HEK293 (cell line): ENCODE measurements around the gene TNFRSF18.

Source experiments
- CTCF ChIA-PET: fragments of 350-600 bp; formaldehyde crosslinking; extraction: SDS; loops from one replicate; lab custom pipeline; 2021; ENCODE audit warnings: antibody characterized with exemption; lab: Yijun Ruan, JAX
- POLR2A ChIA-PET: fragments of 300-600 bp; formaldehyde crosslinking; extraction: SDS; loops from one replicate; lab custom pipeline; 2020; ENCODE audit warnings: antibody characterized with exemption, inconsistent platforms; lab: Yijun Ruan, JAX
- H3K27ac ChIP-seq: fragments of 200-500 bp; sonication (Bioruptor generic); 2 replicates; pipeline ENCODE4 v1.5.1; 2014; ENCODE audit warnings: low read depth, low read length, control low read depth, inconsistent platforms; ENCODE audit errors: extremely low read depth
- H3K36me3 ChIP-seq, 2 experiments: fragments of 200-500 bp in 1 of 2; sonication (Bioruptor generic) in 1 of 2; 1 replicate in 1 of 2; 2 replicates in 1 of 2; pipeline ENCODE4 v1.5.1; 2014 to 2017; ENCODE audit warnings: inconsistent platforms in 2 of 2, low read length in 2 of 2; ENCODE audit not compliant: control insufficient read depth in 2 of 2, insufficient read depth in 1 of 2
- H3K4me1 ChIP-seq: fragments of 200-500 bp; sonication (Bioruptor generic); 2 replicates; pipeline ENCODE4 v1.5.1; 2014; ENCODE audit warnings: mild to moderate bottlenecking, low read length, inconsistent platforms; ENCODE audit not compliant: control insufficient read depth, insufficient read depth
- H3K4me3 ChIP-seq: 2 replicates; pipeline ENCODE4 v1.5.1; 2011; ENCODE audit warnings: low read depth, mild to moderate bottlenecking, control low read depth, low read length, moderate library complexity
- H3K9me3 ChIP-seq: fragments of 200-500 bp; sonication (Bioruptor generic); 2 replicates; pipeline ENCODE4 v1.5.1; 2014; ENCODE audit warnings: low read depth, low read length, inconsistent platforms; ENCODE audit not compliant: control insufficient read depth, insufficient read depth
- BCL11B ChIP-seq: fragments of 450-650 bp; formaldehyde crosslinking; IDR thresholded peaks from 2 replicates; pipeline ENCODE4 v1.5.1; 2016; ENCODE audit warnings: low read depth, missing biosample characterization, missing genetic modification characterization
- GFI1B ChIP-seq: fragments of 450-650 bp; formaldehyde crosslinking; IDR thresholded peaks from 2 replicates; pipeline ENCODE4 v1.5.1; 2016; ENCODE audit warnings: missing biosample characterization, missing genetic modification characterization
- GLI4 ChIP-seq: fragments of 450-650 bp; formaldehyde crosslinking; IDR thresholded peaks from 2 replicates; pipeline ENCODE4 v1.5.1; 2016; ENCODE audit warnings: missing biosample characterization, missing genetic modification characterization
- ZEB2 ChIP-seq: fragments of 450-650 bp; formaldehyde crosslinking; IDR thresholded peaks from 2 replicates; pipeline ENCODE4 v1.5.1; 2016; ENCODE audit warnings: missing biosample characterization, missing genetic modification characterization
- ZFP69B ChIP-seq: fragments of 450-650 bp; formaldehyde crosslinking; IDR thresholded peaks from 2 replicates; pipeline ENCODE4 v1.5.1; 2016; ENCODE audit warnings: missing biosample characterization, missing genetic modification characterization
- ZNF146 ChIP-seq: fragments of 450-650 bp; formaldehyde crosslinking; IDR thresholded peaks from 2 replicates; pipeline ENCODE4 v1.5.1; 2016; ENCODE audit warnings: missing biosample characterization, missing genetic modification characterization
- ZNF175 ChIP-seq: fragments of 450-650 bp; formaldehyde crosslinking; IDR thresholded peaks from 2 replicates; pipeline ENCODE4 v1.5.1; 2016; ENCODE audit warnings: missing biosample characterization, missing genetic modification characterization
- ZNF2 ChIP-seq: fragments of 450-650 bp; formaldehyde crosslinking; IDR thresholded peaks from 2 replicates; pipeline ENCODE4 v1.5.1; 2016; ENCODE audit warnings: missing biosample characterization, missing genetic modification characterization
- ZNF37A ChIP-seq: fragments of 450-650 bp; IDR thresholded peaks from 2 replicates; pipeline ENCODE4 v1.5.1; 2018; ENCODE audit warnings: missing biosample characterization, missing genetic modification characterization
- ZNF707 ChIP-seq: fragments of 450-650 bp; formaldehyde crosslinking; IDR thresholded peaks from 2 replicates; pipeline ENCODE4 v1.5.1; 2016; ENCODE audit warnings: missing biosample characterization, missing genetic modification characterization
- ZNF776 ChIP-seq: fragments of 450-650 bp; formaldehyde crosslinking; IDR thresholded peaks from 2 replicates; pipeline ENCODE4 v1.5.0; 2017; ENCODE audit warnings: missing biosample characterization, missing genetic modification characterization, borderline replicate concordance
- ZNF785 ChIP-seq: fragments of 450-650 bp; formaldehyde crosslinking; IDR thresholded peaks from 2 replicates; pipeline ENCODE4 v1.5.1; 2016; ENCODE audit warnings: missing biosample characterization, missing genetic modification characterization
- TF ChIP-seq, protein P1 (sequence below): fragments of 450-650 bp; formaldehyde crosslinking; IDR thresholded peaks from 2 replicates; pipeline ENCODE4 v1.5.1; 2016; ENCODE audit warnings: missing biosample characterization, missing genetic modification characterization, borderline replicate concordance
- TF ChIP-seq, protein P2 (sequence below): fragments of 450-650 bp; formaldehyde crosslinking; conservative IDR thresholded peaks from 2 replicates; pipeline ENCODE4 v1.5.1; 2016; ENCODE audit warnings: low read depth, missing biosample characterization, missing genetic modification characterization
- TF ChIP-seq, protein P3 (sequence below): fragments of 450-650 bp; formaldehyde crosslinking; IDR thresholded peaks from 2 replicates; pipeline ENCODE4 v1.5.1; 2016; ENCODE audit warnings: missing biosample characterization, missing genetic modification characterization
- TF ChIP-seq, protein P4 (sequence below): fragments of 450-650 bp; formaldehyde crosslinking; IDR thresholded peaks from 2 replicates; pipeline ENCODE4 v1.5.1; 2016; ENCODE audit warnings: missing biosample characterization, missing genetic modification characterization

The TNFRSF18 gene

DNA sequence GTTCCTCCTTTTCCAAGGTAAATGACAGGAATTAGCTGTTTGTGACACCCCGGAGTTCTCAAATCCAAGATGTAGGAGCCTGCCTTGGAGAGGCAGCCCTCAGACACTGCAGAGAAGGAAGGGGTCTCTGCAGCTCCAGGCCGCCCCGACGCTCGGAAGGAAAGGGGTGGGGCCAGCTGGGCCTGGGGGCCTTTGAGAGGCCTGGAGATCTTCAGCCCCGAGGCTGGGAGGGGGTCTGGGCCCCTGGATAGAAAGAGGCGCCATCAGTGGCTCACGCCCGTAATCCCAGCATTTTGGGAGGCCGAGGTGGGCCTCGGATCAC lies 1.1 kb upstream of the TNFRSF18 start:
- POLR2A ChIA-PET, result interaction anchor here (1.9 kb wide), 1 partner anchor 23 kb away, joined by 5 read pairs; no protein-coding TSS in a partner anchor
- CTCF ChIA-PET, result interaction anchor here (0.5 kb wide), 1 partner anchor 86 kb away, joined by 3 read pairs; no protein-coding TSS in a partner anchor
- Histone ChIP-seq H3K4me1 (peaks cover 3% of the 10 kb centered on the region; the same call in 1 of the 2 replicates), H3K9me3 (no peaks in the 10 kb centered on the region), H3K36me3 (no peaks in the 10 kb centered on the region), H3K27ac (no peak overlapping the region), H3K4me3 (no peak overlapping the region)
- TF ChIP-seq ZNF2 (no peak), GFI1B (no peak), BCL11B (tag by site-specific recombination) (no peak), ZNF146 (tag by site-specific recombination) (no peak), ZNF37A (tag by site-specific recombination) (no peak), ZEB2 (tag by site-specific recombination) (no peak), ZNF785 (no peak), ZNF776 (tag by site-specific recombination) (no peak), GLI4 (tag by site-specific recombination) (no peak), ZFP69B (no peak), ZNF175 (tag by site-specific recombination) (no peak), ZNF707 (tag by site-specific recombination) (no peak)
- TF ChIP-seq, protein P1, sequence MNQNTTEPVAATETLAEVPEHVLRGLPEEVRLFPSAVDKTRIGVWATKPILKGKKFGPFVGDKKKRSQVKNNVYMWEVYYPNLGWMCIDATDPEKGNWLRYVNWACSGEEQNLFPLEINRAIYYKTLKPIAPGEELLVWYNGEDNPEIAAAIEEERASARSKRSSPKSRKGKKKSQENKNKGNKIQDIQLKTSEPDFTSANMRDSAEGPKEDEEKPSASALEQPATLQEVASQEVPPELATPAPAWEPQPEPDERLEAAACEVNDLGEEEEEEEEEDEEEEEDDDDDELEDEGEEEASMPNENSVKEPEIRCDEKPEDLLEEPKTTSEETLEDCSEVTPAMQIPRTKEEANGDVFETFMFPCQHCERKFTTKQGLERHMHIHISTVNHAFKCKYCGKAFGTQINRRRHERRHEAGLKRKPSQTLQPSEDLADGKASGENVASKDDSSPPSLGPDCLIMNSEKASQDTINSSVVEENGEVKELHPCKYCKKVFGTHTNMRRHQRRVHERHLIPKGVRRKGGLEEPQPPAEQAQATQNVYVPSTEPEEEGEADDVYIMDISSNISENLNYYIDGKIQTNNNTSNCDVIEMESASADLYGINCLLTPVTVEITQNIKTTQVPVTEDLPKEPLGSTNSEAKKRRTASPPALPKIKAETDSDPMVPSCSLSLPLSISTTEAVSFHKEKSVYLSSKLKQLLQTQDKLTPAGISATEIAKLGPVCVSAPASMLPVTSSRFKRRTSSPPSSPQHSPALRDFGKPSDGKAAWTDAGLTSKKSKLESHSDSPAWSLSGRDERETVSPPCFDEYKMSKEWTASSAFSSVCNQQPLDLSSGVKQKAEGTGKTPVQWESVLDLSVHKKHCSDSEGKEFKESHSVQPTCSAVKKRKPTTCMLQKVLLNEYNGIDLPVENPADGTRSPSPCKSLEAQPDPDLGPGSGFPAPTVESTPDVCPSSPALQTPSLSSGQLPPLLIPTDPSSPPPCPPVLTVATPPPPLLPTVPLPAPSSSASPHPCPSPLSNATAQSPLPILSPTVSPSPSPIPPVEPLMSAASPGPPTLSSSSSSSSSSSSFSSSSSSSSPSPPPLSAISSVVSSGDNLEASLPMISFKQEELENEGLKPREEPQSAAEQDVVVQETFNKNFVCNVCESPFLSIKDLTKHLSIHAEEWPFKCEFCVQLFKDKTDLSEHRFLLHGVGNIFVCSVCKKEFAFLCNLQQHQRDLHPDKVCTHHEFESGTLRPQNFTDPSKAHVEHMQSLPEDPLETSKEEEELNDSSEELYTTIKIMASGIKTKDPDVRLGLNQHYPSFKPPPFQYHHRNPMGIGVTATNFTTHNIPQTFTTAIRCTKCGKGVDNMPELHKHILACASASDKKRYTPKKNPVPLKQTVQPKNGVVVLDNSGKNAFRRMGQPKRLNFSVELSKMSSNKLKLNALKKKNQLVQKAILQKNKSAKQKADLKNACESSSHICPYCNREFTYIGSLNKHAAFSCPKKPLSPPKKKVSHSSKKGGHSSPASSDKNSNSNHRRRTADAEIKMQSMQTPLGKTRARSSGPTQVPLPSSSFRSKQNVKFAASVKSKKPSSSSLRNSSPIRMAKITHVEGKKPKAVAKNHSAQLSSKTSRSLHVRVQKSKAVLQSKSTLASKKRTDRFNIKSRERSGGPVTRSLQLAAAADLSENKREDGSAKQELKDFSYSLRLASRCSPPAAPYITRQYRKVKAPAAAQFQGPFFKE (tag by site-specific recombination), result no peak
- TF ChIP-seq, protein P2, sequence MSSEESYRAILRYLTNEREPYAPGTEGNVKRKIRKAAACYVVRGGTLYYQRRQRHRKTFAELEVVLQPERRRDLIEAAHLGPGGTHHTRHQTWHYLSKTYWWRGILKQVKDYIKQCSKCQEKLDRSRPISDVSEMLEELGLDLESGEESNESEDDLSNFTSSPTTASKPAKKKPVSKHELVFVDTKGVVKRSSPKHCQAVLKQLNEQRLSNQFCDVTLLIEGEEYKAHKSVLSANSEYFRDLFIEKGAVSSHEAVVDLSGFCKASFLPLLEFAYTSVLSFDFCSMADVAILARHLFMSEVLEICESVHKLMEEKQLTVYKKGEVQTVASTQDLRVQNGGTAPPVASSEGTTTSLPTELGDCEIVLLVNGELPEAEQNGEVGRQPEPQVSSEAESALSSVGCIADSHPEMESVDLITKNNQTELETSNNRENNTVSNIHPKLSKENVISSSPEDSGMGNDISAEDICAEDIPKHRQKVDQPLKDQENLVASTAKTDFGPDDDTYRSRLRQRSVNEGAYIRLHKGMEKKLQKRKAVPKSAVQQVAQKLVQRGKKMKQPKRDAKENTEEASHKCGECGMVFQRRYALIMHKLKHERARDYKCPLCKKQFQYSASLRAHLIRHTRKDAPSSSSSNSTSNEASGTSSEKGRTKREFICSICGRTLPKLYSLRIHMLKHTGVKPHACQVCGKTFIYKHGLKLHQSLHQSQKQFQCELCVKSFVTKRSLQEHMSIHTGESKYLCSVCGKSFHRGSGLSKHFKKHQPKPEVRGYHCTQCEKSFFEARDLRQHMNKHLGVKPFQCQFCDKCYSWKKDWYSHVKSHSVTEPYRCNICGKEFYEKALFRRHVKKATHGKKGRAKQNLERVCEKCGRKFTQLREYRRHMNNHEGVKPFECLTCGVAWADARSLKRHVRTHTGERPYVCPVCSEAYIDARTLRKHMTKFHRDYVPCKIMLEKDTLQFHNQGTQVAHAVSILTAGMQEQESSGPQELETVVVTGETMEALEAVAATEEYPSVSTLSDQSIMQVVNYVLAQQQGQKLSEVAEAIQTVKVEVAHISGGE (tag by site-specific recombination), result no peak
- TF ChIP-seq, protein P3, sequence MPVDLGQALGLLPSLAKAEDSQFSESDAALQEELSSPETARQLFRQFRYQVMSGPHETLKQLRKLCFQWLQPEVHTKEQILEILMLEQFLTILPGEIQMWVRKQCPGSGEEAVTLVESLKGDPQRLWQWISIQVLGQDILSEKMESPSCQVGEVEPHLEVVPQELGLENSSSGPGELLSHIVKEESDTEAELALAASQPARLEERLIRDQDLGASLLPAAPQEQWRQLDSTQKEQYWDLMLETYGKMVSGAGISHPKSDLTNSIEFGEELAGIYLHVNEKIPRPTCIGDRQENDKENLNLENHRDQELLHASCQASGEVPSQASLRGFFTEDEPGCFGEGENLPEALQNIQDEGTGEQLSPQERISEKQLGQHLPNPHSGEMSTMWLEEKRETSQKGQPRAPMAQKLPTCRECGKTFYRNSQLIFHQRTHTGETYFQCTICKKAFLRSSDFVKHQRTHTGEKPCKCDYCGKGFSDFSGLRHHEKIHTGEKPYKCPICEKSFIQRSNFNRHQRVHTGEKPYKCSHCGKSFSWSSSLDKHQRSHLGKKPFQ, result no peak
- TF ChIP-seq, protein P4, sequence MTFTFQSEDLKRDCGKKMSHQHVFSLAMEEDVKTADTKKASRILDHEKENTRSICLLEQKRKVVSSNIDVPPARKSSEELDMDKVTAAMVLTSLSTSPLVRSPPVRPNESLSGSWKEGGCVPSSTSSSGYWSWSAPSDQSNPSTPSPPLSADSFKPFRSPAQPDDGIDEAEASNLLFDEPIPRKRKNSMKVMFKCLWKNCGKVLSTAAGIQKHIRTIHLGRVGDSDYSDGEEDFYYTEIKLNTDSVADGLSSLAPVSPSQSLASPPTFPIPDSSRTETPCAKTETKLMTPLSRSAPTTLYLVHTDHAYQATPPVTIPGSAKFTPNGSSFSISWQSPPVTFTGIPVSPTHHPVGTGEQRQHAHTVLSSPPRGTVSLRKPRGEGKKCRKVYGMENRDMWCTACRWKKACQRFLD (tag by site-specific recombination), result no peak
